Activated CD4-positive, alpha-beta T cell treated with anti-CD3 and anti-CD28 coated beads for 36 hours (primary cell): ENCODE data around the gene CXCL1. TPM values are rescaled to one million over a fixed set of nuclear protein-coding genes. Genes with fewer than 3 reads are reported as not detected.
"Not testable (repeated sequence)": the region's sequence is repeated elsewhere in the genome, so short reads cannot be mapped to it uniquely, and the experiment has no call there.

Experiments used
- ATAC-seq: fragments of 200-7000 bp; cut with Tn5 transposase; one replicate; pipeline ENCODE4 v1.10.0; 2021; ENCODE audit warnings: mild to moderate bottlenecking, moderate library complexity
- CTCF ChIA-PET: fragments of 350-600 bp; sonication (Branson Sonifier 250); formaldehyde crosslinking; loops from one replicate; lab custom pipeline; 2021; ENCODE audit warnings: antibody characterized with exemption; lab: Charles Lee
- POLR2A ChIA-PET: fragments of 350-600 bp; sonication (Branson Sonifier 250); formaldehyde crosslinking; loops from one replicate; lab custom pipeline; 2021; ENCODE audit warnings: antibody characterized with exemption, inconsistent platforms; lab: Charles Lee
- DNase-seq: peaks from one replicate; pipeline ENCODE4 v3.0.0-alpha.2; 2020
- H3K27ac Mint-ChIP-seq: one replicate; pipeline ENCODE4 v1.8.0; 2021; ENCODE audit warnings: mixed read lengths
- H3K27me3 Mint-ChIP-seq: one replicate; pipeline ENCODE4 v1.8.0; 2021; ENCODE audit warnings: mixed read lengths
- H3K36me3 Mint-ChIP-seq: one replicate; pipeline ENCODE4 v1.8.0; 2021; ENCODE audit warnings: low read depth, mixed read lengths
- H3K4me1 Mint-ChIP-seq: one replicate; pipeline ENCODE4 v1.8.0; 2021; ENCODE audit warnings: mixed read lengths
- H3K4me3 Mint-ChIP-seq: one replicate; pipeline ENCODE4 v1.8.0; 2021; ENCODE audit warnings: mild to moderate bottlenecking, moderate library complexity, mixed read lengths
- H3K9me3 Mint-ChIP-seq: one replicate; pipeline ENCODE4 v1.8.0; 2021; ENCODE audit warnings: low read depth, mixed read lengths
- intact Hi-C, 2 experiments: fragments of 100-400 bp; cut with DNase I in 1 of 2; cut with micrococcal nuclease in 1 of 2; formaldehyde crosslinking; loops; one replicate each; pipeline versions ENCODE4 v1.14.2 to v1.15.1; 2022 to 2024; cut with DNase I, micrococcal nuclease
- total RNA-seq, 2 experiments: library from RNA; stranded (reverse); gene quantifications; one replicate each; pipeline ENCODE4 v1.2.3, GENCODE V29; 2021

Gene CXCL1
- total RNA-seq, 2 experiments from 2014 or later = not detected

GRCh38 chr4:73891739-73892405 is 22.7 kb downstream of the CXCL1 start:
- ChIA-PET POLR2A (no interaction called here), CTCF (no interaction called here)
- DNase-seq (no peak), ATAC-seq (no peak)
- intact Hi-C loops = no loop called here
- Mint-ChIP-seq H3K9me3 (no peaks in the 10 kb centered on the region), H3K27ac (no peak overlapping the region), H3K4me3 (no peak overlapping the region), H3K4me1 (no peaks in the 10 kb centered on the region), H3K36me3 (no peaks in the 10 kb centered on the region), H3K27me3 (no peaks in the 10 kb centered on the region)

- ATAC-seq = no peak
- H3K4me1 Mint-ChIP-seq = no peaks in the 10 kb centered on the region
- H3K27ac Mint-ChIP-seq = no peak overlapping the region
- intact Hi-C loops = no loop called here
- ChIA-PET POLR2A (no interaction called here), CTCF (no interaction called here)
- DNase-seq = no peak
- no peaks in the 10 kb centered on the region for H3K9me3 Mint-ChIP-seq
- no peaks in the 10 kb centered on the region for H3K27me3 Mint-ChIP-seq
- H3K4me3 Mint-ChIP-seq = no peak overlapping the region
- no peaks in the 10 kb centered on the region for H3K36me3 Mint-ChIP-seq
Observed at GRCh38 chr4:73892966-73893365, 23.8 kb downstream of the CXCL1 start.

GRCh38 chr4:73894001-73894400 is 24.8 kb downstream of the CXCL1 start:
- no peaks in the 10 kb centered on the region for H3K36me3 Mint-ChIP-seq
- no peak for ATAC-seq
- ChIA-PET POLR2A (no interaction called here), CTCF (interaction anchor here (0.5 kb wide), 1 partner anchor 16 kb away, joined by 3 read pairs; no protein-coding TSS in a partner anchor)
- no peaks in the 10 kb centered on the region for H3K4me1 Mint-ChIP-seq
- intact Hi-C loops = no loop called here
- DNase-seq = no peak
- no peak overlapping the region for H3K27ac Mint-ChIP-seq
- H3K9me3 Mint-ChIP-seq = no peaks in the 10 kb centered on the region
- H3K4me3 Mint-ChIP-seq = no peak overlapping the region
- H3K27me3 Mint-ChIP-seq = no peaks in the 10 kb centered on the region

GRCh38 chr4:73895201-73896175 is 26.3 kb downstream of the CXCL1 start:
- Mint-ChIP-seq H3K27me3 (no peaks in the 10 kb centered on the region), H3K27ac (no peak overlapping the region), H3K36me3 (no peaks in the 10 kb centered on the region), H3K4me1 (no peaks in the 10 kb centered on the region), H3K4me3 (no peak overlapping the region), H3K9me3 (no peaks in the 10 kb centered on the region)
- intact Hi-C loops = no loop called here
- POLR2A ChIA-PET = interaction anchor here (0.6 kb wide), 1 partner anchor 1846 kb away, joined by 3 read pairs; no protein-coding TSS in a partner anchor
- no peak for ATAC-seq
- CTCF ChIA-PET = interaction anchor here (0.6 kb wide), 1 partner anchor 1449 kb away, joined by 3 read pairs; no protein-coding TSS in a partner anchor
- DNase-seq = no peak

- POLR2A ChIA-PET = no interaction called here
- ATAC-seq = no peak
Observed at GRCh38 chr4:73896416-73896815, 27.2 kb downstream of the CXCL1 start.

GRCh38 chr4:73897380-73898136 is 28.4 kb downstream of the CXCL1 start:
- Mint-ChIP-seq H3K36me3 (no peaks in the 10 kb centered on the region), H3K27me3 (no peaks in the 10 kb centered on the region), H3K27ac (no peak overlapping the region), H3K4me3 (no peak overlapping the region), H3K4me1 (no peaks in the 10 kb centered on the region), H3K9me3 (no peaks in the 10 kb centered on the region)
- no peak for DNase-seq
- ATAC-seq = no peak
- POLR2A ChIA-PET = no interaction called here
- CTCF ChIA-PET = interaction anchor here (1.0 kb wide), 1 partner anchor 33 kb away, joined by 3 read pairs; no protein-coding TSS in a partner anchor
- intact Hi-C loops = no loop called here

More at GRCh38 chr4:73896416-73896815, 27.2 kb downstream of the CXCL1 start:
- Mint-ChIP-seq H3K4me1 (no peaks in the 10 kb centered on the region), H3K36me3 (no peaks in the 10 kb centered on the region), H3K9me3 (no peaks in the 10 kb centered on the region), H3K27ac (no peak overlapping the region), H3K27me3 (no peaks in the 10 kb centered on the region), H3K4me3 (no peak overlapping the region)
- intact Hi-C loops = no loop called here
- CTCF ChIA-PET = no interaction called here
- DNase-seq = no peak

GRCh38 chr4:73899338-73899737 is 30.1 kb downstream of the CXCL1 start:
- H3K27me3 Mint-ChIP-seq, H3K4me1 Mint-ChIP-seq, POLR2A ChIA-PET, H3K27ac Mint-ChIP-seq, H3K36me3 Mint-ChIP-seq, intact Hi-C loops, ATAC-seq, DNase-seq, H3K4me3 Mint-ChIP-seq, H3K9me3 Mint-ChIP-seq: not testable (repeated sequence)
- CTCF ChIA-PET = interaction anchor here (1.1 kb wide), 1 partner anchor 11 kb away, joined by 3 read pairs; no protein-coding TSS in a partner anchor

GRCh38 chr4:73901031-73901430 is 31.8 kb downstream of the CXCL1 start:
- Mint-ChIP-seq H3K27ac (no peak overlapping the region), H3K9me3 (no peaks in the 10 kb centered on the region), H3K4me1 (no peaks in the 10 kb centered on the region), H3K36me3 (no peaks in the 10 kb centered on the region), H3K27me3 (no peaks in the 10 kb centered on the region), H3K4me3 (no peak overlapping the region)
- intact Hi-C loops = no loop called here
- DNase-seq (no peak), ATAC-seq (no peak)
- CTCF ChIA-PET = interaction anchor here (0.7 kb wide), 1 partner anchor 380 kb away, joined by 3 read pairs; no protein-coding TSS in a partner anchor
- POLR2A ChIA-PET = no interaction called here

GRCh38 chr4:73902038-73902637 is 32.9 kb downstream of the CXCL1 start:
- CTCF ChIA-PET = interaction anchor here (0.5 kb wide), 1 partner anchor 24 kb away, joined by 3 read pairs; no protein-coding TSS in a partner anchor
- Mint-ChIP-seq H3K4me3 (no peak overlapping the region), H3K27ac (no peak overlapping the region), H3K9me3 (no peaks in the 10 kb centered on the region), H3K27me3 (no peaks in the 10 kb centered on the region), H3K36me3 (no peaks in the 10 kb centered on the region), H3K4me1 (no peaks in the 10 kb centered on the region)
- intact Hi-C loops = no loop called here
- DNase-seq = no peak
- POLR2A ChIA-PET = no interaction called here
- no peak for ATAC-seq

- Mint-ChIP-seq H3K27me3 (no peaks in the 10 kb centered on the region), H3K27ac (no peak overlapping the region), H3K9me3 (no peaks in the 10 kb centered on the region), H3K36me3 (no peaks in the 10 kb centered on the region), H3K4me3 (no peak overlapping the region), H3K4me1 (no peaks in the 10 kb centered on the region)
- ATAC-seq = no peak
- DNase-seq = no peak
- CTCF ChIA-PET = interaction anchor here (0.5 kb wide), 1 partner anchor 25 kb away, joined by 3 read pairs; no protein-coding TSS in a partner anchor
- intact Hi-C loops = no loop called here
- POLR2A ChIA-PET = no interaction called here
Observed at GRCh38 chr4:73902817-73903547, 33.8 kb downstream of the CXCL1 start.
